AG09319 (cell line): ENCODE data around the gene PDPN.
"Not testable (repeated sequence)": the region's sequence is repeated elsewhere in the genome, so short reads cannot be mapped to it uniquely, and the experiment has no call there.

Source experiments
- DNase-seq: peaks from one replicate; pipeline ENCODE4 v3.0.0-alpha.2; 2010; ENCODE audit warnings: low read depth; ENCODE audit errors: extremely low read depth
- TF ChIP-seq, protein P1 (sequence below): IDR thresholded peaks from 2 replicates; pipeline ENCODE4 v1.5.1; 2011; ENCODE audit warnings: low read depth, mild to moderate bottlenecking, inconsistent platforms, low read length, moderate library complexity

Gene PDPN

DNA sequence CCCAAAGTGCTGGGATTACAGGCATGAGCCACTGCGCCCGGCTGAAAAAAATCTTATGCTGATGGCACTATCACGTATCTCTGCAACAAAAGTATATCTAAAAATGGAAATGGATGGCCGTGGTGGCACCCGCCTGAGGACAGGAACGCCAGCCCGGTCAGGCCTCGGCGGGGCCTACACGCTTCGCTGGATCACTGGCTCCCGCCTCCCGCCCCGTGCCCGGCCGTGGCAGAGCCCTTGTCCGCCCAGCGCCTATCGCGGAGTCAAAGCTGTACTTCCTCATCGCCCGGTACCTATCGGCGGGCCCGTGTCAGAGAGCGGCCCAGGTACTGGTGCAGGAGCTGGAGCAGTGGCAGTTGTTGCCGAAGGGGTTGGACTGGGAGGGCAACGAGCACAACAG is 28.8 kb upstream of the PDPN start:
- DNase-seq = no peak
- TF ChIP-seq, protein P1, sequence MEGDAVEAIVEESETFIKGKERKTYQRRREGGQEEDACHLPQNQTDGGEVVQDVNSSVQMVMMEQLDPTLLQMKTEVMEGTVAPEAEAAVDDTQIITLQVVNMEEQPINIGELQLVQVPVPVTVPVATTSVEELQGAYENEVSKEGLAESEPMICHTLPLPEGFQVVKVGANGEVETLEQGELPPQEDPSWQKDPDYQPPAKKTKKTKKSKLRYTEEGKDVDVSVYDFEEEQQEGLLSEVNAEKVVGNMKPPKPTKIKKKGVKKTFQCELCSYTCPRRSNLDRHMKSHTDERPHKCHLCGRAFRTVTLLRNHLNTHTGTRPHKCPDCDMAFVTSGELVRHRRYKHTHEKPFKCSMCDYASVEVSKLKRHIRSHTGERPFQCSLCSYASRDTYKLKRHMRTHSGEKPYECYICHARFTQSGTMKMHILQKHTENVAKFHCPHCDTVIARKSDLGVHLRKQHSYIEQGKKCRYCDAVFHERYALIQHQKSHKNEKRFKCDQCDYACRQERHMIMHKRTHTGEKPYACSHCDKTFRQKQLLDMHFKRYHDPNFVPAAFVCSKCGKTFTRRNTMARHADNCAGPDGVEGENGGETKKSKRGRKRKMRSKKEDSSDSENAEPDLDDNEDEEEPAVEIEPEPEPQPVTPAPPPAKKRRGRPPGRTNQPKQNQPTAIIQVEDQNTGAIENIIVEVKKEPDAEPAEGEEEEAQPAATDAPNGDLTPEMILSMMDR = no peak

- DNase-seq = no peak
- TF ChIP-seq, protein P1 = no peak
Observed at GRCh38 chr1:13556224-13556764, 27.3 kb upstream of the PDPN start.

GRCh38 chr1:13560541-13560940 is 23.1 kb upstream of the PDPN start:
- DNase-seq = no peak
- TF ChIP-seq, protein P1 = no peak

GRCh38 chr1:13562981-13563380 is 20.7 kb upstream of the PDPN start:
- DNase-seq = not testable (repeated sequence)

GRCh38 chr1:13564073-13564472 is 19.6 kb upstream of the PDPN start:
- TF ChIP-seq, protein P1 = no peak
- no peak for DNase-seq

DNA sequence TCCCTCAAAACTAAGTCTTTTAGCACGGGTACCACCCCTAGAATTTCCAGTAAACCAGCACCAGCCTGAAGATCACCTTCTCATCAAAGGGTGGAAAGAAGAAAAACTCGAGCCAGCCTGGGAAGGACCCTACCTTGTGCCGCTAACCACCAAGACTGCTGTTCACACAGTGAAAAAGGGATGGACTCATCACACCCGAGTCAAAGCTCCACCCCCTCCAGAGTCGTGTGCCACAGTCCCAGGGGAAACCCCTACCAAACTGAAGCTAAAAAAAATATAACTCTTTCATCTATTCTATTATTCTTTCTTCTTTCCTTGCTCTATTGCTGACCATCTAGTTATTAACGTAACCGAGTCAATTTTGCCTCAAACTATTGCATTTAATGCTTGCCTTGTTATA is 13.2 kb upstream of the PDPN start:
- DNase-seq = not testable (repeated sequence)

GRCh38 chr1:13570924-13571323 is 12.7 kb upstream of the PDPN start:
- TF ChIP-seq, protein P1 = peak; percentile 5; the same call in 1 of the 2 replicates

DNA sequence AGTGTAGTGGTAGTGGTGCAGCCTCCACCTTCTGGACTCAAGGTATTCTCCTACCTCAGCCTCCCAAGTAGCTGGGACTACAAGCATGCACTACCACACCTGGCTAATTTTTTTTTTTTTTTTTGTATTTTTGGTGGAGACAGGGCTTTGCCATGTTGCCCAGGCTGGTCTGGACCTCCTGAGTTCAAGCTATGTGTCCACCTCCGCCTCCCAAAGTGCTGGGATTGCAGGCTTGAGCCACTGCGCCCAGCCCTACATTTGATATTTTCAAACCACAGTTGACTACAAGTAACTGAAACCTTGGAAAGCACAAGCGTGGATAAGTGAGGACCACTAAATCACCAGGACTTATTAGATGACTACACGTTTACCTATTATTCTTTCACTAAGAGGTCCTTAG is 10.0 kb upstream of the PDPN start:
- no peak for DNase-seq
- TF ChIP-seq, protein P1 = no peak

More at GRCh38 chr1:13570924-13571323, 12.7 kb upstream of the PDPN start:
- no peak for DNase-seq
